Inferior parietal cortex (tissue), 1 donor: Measurements from ENCODE around the gene RNF144A.

Experiments used
- DNase-seq: peaks from one replicate; pipeline ENCODE4 v3.0.0-alpha.2; 2016; ENCODE audit errors: extremely low spot score

Gene RNF144A

DNA sequence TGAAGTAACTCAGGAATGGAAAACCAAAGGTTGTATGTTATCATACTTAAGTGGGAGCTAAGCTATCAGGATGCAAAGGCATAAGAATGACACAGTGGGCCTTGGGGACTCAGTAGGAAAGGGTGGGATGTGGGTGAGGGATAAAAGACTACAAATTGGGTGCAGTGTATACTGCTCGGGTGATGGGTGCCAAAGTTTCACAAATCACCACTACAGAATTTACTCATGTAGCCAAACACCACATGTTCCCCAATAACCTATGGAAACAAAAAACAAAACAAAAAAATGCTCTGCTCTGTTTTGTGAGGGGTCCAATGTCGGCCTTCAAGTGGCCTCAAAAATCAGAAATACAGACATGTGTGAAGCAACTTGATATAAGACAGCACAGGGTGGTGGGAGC, 8.9 kb upstream of the RNF144A start:
- no peak for DNase-seq

DNA sequence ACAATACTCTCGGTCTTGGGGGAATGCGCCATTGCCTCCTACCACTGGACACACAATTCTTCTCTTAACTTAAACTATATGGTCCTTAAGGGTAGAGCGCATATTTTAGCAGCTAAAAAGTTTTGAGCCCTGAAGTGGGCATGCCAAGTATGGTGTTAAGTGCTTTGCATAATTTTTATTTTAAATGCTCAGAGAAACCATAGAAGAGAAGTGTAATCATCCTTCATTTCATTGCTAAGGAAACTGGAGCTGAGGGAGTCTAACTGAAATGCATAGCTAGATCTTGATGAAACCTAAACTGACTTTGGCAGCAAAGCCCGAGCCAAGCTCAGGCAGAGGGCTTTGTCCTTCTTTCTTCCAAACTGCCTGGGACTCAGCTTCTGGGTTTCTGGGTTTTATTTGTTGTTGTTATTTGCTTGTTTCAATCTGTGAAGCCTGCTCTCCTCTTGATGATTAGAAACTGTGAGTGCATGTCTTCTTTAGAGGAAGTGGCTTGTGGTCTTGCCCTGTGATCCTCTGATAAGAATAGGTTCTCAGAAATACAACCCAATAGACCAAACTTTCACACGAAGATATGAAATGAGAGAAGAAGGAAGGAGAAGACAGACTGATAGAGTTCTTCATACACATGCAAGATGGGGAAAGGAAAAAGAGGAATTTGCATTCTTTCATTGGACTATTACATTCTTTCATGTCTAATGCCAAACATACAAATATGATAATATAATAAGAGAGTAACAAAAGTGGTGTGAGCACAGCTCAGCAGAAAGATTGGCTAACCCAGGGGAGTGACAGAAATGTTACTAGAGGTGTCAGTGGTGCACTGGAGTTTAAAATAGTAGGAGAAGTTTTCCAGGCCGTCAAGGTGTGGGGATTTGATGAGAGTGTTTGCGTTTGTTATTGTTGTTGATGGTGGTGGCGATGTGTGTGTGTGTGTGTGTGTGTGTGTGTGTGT, 7.5 kb upstream of the RNF144A start:
- no peak for DNase-seq

DNA sequence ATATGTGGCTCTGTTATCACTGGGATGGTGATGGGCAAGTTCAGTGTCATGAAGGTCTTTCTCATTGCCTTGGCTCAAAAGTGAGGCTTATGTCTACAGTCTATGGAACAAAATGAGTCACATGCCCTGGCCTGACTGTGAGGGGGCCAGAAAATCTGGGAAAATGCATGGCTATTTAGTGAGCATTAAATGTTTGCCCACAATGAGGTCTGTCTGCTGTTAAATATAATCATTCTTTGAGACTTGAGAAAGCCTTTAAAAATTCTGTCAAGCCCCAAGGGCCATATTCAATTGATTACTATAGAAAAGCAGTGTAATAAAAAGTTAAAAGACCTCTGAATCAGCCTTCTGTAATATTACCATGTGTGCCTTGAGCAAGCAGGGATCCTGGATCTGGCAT, 5.5 kb upstream of the RNF144A start:
- DNase-seq: no peak

DNA sequence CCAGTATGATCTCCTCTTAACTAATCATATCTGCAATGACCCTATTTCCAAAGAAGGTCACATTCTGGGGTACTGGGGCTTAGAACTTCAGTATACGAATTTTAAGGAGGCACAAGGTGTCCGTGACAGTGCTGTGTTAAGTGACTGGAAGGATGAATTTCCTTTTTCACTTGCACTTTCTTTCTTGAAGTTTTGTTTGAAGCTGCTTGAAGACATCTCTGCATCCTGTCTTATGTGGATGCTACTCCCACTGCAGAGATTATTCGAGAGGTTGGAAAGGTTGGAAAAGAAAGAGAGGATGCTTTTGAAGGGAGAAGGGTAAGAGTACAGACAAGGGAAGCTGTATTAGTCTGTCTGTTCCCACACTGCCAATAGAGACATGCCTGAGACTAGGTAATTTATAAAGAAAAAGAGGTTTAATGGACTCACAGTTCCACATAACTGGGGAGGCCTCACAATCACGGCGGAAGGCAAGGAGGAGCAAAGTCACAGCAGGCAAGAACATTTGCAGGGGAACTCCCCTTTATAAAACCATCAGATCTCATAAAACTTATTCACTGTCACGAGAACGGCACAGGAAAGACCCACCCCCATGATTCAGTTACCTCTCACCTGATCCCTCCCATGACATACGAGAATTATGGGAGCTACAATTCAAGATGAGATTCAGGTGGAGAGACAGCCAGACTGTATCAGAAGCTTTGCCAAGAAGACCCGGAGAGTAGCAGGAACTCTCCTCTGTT, 3.6 kb upstream of the RNF144A start:
- no peak for DNase-seq

DNA sequence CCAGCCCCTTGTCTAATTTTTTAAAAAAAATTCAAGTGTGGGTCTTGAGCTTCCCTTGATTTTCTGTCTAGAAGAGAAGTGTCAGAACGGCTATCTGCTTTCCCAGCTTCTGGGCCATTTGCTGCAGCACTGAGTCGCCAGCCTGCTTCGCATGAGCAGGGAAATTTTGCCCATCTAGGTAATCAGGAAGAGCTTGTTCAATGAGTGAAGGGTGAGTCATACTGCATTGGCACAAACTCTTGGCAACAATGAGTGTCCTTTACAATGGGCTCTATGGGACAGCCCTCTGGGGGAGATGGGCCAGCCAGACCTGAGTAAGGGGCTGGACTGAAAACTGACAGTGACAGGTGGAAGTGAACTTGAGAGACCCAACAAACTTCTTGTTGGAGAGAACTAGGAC, 2.4 kb upstream of the RNF144A start:
- DNase-seq: no peak

DNA sequence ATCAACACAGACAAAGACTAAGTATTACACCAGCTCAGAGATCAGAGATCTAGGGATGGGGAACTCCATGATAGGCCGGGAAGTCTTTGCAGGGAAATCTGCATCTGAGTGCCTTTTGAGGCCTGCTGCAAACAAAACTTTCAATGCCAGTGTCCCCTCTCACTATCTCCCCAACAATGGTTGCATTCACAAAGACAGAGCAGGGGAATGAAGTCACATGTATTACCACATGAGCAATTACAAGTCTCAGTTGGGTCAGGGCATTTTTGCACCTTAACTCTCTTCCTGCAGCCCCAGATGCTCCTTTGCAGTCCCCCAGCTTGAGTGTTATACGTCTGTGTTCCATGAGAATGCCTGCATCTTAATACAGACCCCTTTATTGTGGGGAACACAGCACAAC, 1.8 kb upstream of the RNF144A start:
- peak; percentile 74 for DNase-seq

DNA sequence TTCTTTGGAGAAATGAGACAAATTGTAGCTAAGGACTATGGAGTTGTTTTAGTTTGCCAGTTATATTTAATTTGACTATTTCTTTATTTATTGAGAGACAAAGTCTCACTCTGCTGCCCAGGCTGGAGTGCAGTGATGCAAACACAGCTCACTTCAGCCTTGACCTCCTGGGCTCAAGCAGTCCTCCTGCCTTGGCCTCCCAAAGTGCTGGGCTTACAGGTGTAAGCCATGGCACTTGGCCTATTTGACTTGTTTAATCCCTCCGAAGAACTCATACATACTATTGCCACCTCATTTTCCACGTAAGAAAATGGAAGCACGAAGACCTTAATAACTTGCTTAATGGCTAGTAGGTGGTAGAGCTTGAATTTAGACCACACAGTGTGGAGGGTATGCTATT, 988 bp upstream of the RNF144A start:
- no peak for DNase-seq

DNA sequence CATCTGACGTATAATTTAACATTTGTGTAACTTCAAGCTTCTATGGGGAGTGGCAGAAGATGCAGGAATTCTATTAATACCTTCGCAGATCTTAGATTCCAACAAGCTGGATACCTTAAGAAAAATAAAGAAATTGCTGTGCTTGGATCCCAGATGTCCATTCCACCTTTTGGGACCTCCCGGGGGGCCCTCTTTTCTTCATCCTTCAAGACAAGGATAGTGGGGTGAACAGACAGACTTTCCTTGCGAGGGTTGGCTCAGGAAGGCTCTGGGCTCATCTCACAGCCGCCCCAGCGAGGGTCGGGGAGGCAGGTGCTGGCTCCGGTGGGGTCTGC, 509 bp upstream of the RNF144A start:
- DNase-seq: no peak

DNA sequence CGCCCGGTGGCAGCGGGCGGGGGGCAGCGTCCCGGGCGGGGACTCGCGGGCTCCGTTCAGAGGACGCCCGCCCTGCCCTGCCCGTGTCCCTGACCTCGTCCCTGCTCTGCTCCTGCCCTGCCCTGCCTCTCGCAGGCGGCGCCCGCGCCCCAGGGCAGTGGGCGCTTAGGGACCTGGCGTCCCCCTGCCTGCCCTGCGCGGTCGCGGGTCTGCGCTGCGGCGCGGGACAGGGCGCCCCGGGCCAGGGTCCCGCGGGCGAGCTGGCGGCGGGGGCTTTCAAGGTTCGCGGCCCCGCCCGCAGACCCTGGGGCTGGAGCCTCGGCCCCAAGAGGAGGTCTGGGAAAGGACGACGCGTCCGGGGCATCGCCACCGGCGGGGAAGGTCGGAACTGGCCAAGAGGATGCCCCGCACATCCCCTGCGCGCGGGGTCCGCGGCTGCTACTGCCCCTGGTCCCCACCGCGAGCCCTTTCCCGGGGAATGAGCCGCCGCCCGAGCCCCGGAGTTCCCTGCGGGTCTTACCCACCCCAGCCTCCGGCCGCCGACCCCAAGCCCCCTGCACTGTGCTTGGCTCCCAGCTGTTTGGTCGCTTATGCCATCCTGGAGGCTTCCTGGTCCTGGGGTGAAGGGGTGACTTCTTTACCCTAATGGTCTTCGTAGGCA, 679 bp downstream of the RNF144A start:
- DNase-seq: peak; percentile 2

DNA sequence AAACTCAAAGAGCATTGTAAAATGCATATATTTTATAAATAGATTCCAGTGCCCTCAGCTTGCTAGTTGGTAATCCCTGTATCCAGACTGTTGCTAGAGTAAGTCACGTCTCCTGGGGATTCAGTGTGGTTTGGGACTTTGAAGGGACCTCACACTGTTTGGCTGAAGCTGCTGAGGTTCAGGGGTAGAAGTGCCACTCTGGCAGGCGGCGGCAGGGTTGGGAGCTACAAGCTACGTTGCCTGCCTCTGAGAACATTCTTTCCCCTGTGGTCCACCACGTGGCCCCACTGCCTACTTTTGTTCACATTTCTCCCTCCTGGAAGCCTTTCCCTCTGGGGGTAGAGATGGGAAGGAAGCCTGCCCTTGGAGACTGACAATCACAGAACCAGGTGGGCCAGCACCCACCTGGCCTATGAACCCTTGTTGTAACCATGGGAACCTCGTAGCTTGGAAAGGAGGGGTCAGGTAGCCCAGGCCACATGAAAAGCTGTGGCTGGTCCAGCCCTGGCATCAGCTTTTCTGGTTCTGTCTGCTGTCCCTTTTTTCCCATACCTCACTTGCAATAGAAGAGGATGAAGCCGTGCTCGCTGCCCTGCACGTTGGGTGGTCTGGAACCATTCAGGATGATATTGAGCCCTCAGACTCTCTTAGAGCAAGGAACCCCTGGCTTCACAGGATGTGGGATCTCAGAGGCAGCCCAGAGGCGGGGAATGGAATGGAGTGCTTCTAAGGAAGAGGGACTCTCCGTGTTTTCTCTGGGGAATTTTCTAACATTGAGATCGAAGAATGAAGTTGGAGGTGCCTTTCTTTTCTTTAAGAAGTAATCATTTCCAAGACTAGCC, 2.9 kb downstream of the RNF144A start:
- no peak for DNase-seq

DNA sequence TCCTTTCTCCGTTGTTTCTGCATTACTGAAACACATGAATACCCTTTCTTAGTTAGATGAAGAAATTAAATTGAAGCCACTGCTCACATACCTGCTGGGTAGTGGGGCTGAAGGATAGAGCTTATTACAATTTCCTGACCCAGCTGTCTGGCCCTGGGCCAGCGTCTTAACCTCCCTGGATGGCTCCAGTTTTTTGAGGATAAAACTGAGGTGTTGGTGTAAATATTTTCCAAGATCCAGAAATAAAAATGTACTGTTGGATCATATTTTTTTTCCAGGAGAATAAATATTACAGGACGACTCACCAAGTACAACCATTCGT, 3.5 kb downstream of the RNF144A start:
- DNase-seq: no peak

DNA sequence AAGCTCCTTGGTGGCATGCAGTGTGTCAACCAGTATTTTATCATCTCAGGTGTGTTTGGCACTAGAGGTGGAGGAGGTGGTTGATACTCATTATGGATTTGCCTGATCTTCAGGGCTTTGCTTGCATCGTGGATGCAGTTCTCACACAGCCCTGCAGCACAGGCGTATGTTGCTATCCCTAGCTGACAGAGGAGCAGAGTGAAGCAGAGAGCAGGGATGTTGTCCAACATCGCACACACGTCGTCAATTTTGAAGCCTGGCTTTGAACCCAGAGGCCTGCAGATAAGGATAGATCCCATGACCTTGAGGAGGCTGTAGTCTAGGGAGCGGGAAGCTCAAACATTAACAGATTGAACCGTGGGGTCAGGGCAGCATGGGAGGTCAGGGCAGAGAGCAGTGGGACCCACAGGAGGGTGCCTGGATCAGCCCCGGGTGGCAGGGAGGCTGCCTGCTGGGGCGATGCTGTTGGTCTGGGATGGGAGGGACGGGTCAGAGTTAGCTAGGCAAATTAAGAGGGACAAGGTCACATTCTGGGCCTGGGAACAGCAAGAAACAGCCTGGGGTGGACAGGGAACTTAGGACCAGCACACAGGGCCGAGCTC, 4.2 kb downstream of the RNF144A start:
- DNase-seq: peak; percentile 8

DNA sequence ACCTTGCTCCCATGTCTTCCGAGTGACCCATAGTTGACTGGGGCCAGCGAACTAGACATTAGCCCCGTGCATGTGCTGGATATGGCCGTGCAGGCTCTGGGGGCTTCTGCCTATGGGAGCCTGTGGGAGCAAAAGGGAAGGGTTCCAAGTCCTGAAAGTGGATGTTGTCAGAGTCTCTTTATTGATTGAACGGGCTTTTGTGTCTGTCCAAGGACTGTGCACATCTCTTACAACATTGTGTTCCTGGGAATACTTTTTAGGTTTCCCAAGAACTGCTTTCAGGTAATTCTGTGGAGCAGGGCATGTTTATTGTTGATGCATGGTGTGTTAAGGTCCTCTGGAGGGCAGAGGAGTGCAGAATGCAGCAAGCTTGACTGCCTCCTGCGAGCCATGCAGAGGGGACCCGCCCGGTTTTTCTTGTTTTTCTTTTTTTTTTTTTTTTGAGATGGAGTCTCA, 5.0 kb downstream of the RNF144A start:
- DNase-seq: peak; percentile 26

DNA sequence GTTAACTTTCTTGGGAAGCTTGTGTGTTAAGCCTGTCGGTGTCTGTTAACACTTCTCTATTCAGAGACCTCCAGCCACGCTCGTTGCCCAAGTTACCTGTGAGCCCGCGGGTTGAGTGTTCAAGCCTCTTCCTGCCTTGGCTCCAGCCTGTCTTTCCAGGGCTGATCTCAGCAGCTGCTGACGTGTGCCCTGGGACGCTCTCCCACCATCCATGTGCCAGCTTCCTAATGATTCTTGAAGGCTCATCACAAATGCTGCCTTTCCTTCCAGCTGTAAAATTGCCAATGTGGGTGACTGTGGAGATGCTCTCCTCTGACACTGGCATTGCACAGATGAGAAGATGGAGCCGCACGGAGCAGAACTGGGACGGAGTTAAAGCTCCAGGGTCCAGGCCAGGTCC, 6.1 kb downstream of the RNF144A start:
- DNase-seq: peak; percentile 28

DNA sequence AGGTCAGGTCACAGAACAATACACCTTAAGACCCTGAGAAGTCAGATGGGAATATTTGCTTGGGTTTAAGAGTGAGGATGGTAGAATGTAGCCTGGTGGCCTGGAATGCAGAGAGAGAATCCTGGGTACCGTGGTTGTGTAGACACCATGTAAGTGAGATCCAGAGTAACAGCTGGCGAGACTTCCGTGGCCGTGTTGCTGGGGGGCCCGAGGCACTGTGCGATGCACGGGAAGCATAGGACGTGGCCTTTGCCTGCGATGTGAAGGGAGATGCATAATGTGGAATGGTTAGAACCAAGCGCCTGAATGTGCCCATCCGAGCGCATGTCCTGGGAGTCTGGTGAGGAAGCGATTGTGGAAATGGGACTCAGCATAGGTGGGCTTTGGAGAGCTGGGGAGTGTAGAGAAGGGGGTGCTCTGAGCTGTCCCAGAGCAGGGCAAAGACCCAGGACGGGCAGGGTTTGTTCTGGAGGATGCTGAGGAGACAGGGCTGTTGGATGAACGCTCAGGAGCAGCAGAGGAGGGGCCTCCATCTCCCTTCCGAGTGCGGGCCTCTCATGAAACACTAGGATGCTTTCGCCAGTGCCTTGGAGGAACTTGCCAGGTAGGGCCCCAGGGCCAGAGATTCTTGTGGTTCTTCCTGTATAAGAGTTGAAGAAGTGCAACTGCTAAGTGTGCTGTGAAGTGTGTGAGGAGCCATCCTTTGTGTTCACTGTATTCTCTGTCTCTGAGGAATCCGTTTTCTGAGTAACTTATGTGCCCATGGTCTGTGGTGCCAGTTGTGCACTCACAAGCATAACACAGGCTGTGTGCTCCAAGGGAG, 7.1 kb downstream of the RNF144A start:
- no peak for DNase-seq

DNA sequence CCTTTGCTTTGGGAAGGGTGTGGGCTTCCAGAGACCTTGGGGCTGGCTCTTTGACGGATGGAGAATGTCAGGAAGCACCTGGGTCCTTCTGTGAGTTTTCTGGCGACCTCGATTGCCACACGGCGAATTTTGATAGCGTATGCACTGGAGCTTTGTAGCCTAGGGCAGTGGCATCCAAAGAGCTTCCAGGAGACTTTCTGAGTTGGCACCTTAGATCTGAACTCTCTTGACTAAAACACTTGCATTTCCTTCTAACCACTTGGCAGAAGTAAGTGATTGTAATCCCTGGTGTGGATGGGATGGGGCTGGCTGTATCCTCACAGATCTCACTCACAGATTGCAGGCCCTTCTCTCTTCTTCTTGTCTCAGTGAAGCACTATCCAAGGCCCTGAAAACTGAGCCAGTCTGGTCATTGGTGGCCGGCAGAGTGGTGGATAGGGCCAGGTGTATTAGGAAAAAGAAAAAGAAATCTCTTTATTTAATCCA, 7.8 kb downstream of the RNF144A start:
- no peak for DNase-seq

DNA sequence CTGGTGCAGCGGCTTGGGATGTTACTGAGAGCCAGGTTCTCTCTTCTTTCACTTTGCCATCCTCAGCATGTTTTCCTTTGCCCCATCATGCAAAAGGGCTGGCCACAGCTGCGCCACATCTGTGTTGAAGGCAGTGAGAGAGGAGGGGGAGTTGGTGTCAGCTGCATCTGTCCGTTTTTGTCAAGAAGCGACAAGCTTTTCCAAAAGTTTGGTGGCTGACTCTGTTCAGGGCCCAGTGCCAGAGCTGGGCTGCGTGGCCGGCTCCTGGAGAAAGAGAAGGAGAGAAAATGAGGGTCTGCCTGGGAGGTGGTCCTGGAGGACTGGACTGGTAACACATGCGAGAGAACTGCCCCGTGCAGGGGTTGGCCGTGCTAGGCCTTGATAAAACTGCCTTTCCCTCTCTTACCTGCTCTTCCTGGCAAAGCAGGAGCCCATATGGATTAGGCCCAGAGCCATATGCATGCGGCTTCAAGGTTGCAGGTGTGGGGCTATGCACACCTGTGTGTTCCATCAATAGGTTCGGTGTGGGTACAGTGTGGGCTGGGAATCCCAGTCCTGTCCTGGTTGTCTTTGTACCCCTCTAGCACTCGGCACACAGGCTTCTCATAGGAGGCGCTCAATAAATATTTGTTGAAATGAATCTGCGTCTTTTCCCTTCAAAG, 9.0 kb downstream of the RNF144A start:
- DNase-seq: peak; percentile 17

DNA sequence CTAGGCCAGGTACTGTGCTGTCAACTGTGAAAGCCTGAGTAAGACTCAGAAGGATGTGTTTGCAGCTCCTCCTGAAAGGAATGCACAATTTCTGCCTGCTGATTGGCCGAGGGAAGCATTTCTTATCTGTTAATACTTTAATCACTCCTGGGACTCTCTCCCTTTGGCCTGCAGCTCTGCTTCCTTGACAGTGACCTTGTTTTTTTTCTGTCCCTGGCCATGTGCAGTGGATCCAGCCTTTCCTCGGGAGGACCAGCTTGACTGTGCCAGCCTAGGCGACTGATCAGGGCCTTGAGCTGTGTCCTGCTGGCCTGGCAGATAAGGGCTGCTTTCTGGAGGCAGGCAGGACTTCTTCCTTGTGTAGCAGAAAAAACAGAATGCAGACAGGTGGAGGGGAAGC, 10.0 kb downstream of the RNF144A start:
- DNase-seq: no peak

DNA sequence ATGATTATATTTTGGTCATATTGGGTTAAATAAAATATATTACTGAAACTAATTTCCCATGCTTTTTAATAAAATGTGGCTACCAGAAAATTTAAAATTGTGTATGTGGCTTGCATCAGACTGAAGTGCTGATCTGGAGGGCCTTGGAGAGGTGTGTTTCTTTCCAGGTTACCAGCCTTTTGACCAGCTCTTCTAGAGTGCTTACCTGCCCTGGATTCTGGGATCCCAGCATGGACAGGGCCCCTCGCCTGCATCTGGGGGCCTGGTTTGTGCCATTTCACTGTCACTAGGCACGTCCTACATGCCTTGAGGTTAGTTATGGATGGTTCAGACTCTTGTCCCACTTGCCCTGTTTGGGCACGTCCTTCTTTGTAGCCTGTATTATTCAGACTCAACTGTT, 10.5 kb downstream of the RNF144A start:
- no peak for DNase-seq

DNA sequence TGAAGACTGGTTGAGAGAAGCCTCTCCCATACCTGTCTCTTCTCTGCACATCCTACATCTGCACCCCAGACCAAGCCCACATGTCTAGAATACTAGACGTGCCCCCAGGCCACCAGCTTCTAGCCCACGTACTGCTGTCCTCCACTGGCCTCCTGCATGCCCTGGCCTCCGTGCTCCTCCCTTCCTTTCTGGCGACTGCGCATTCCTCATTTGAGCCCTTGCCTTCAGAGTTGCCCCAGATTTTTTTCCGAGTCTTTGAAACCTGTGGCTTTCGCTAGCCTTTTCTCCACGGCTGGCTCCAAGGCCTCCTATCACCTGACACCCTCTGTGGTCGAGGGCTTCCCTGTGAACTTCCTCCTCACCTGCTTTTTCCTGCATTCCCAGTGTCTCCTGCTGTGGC, 11.2 kb downstream of the RNF144A start:
- DNase-seq: no peak
